Left ventricle myocardium inferior (tissue), 1 donor: ENCODE measurements around the gene PARD6B. TPM values are rescaled to one million over a fixed set of nuclear protein-coding genes. Genes with fewer than 3 reads are reported as not detected.

Experiments used
- DNase-seq: peaks from one replicate; pipeline ENCODE4 v3.0.0-alpha.2; 2020
- H3K27ac ChIP-seq: fragments of 200-600 bp; replicated peaks from 2 replicates; pipeline ENCODE4 v1.8.0; 2021
- H3K27me3 ChIP-seq: fragments of 200-600 bp; 2 replicates; pipeline ENCODE4 v1.8.0; 2021; ENCODE audit warnings: low read depth
- H3K36me3 ChIP-seq: fragments of 200-600 bp; 2 replicates; pipeline ENCODE4 v1.8.0; 2021
- H3K4me1 ChIP-seq: fragments of 200-600 bp; 2 replicates; pipeline ENCODE4 v1.8.0; 2021
- H3K4me3 ChIP-seq: fragments of 200-600 bp; 2 replicates; pipeline ENCODE4 v1.8.0; 2021; ENCODE audit warnings: mild to moderate bottlenecking, moderate library complexity
- H3K9me3 ChIP-seq: fragments of 200-600 bp; replicated peaks from 2 replicates; pipeline ENCODE4 v1.8.0; 2021
- intact Hi-C: fragments of 100-400 bp; cut with micrococcal nuclease; formaldehyde crosslinking; loops from one replicate; pipeline ENCODE4 v1.11.0; 2022
- total RNA-seq: library from RNA; stranded (reverse); fragmentation: NEBNext Ultra II Directional; extraction: Animal tissue kit (Norgen Biotek cat#: 25700); gene quantifications from one replicate; pipeline ENCODE4 v1.2.1, GENCODE V29; 2021
- TF ChIP-seq, protein P1 (sequence below): fragments of 200-600 bp; IDR thresholded peaks from 2 replicates; pipeline ENCODE4 v1.8.0; 2021; ENCODE audit warnings: antibody characterized with exemption, mild to moderate bottlenecking, borderline replicate concordance
- donor health status: DM: no; HTN: yes; CAD: no; lungs with severe emphysema.

The PARD6B gene
- total RNA-seq, 1 donor from 2014 or later, result 3.4 TPM

DNA sequence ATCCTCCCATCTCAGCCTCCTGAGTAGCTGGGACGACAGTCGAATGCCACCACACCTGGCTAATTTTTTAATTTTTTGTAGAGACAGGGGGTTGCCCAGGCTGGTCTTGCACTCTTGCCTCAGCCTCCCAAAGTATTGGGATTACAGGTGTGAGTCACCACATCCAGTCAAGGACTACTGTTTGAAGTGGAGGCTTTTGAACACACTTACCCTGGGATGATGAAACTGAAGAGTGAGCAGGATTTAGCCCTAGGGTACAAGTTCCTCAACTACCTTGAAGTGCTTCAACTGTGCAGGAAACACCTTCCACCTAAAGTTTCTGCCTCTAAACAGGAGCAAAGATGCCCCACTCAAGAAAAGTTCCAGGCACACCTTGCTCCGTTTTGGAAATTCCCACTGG, 15.7 kb upstream of the PARD6B start:
- Histone ChIP-seq H3K4me1 (peaks cover 22% of the 10 kb centered on the region), H3K36me3 (no peaks in the 10 kb centered on the region), H3K27ac (no peak overlapping the region), H3K9me3 (no peaks in the 10 kb centered on the region), H3K4me3 (no peak overlapping the region), H3K27me3 (peaks cover 4% of the 10 kb centered on the region)
- intact Hi-C loops, result no loop called here
- no peak for DNase-seq
- TF ChIP-seq, protein P1, sequence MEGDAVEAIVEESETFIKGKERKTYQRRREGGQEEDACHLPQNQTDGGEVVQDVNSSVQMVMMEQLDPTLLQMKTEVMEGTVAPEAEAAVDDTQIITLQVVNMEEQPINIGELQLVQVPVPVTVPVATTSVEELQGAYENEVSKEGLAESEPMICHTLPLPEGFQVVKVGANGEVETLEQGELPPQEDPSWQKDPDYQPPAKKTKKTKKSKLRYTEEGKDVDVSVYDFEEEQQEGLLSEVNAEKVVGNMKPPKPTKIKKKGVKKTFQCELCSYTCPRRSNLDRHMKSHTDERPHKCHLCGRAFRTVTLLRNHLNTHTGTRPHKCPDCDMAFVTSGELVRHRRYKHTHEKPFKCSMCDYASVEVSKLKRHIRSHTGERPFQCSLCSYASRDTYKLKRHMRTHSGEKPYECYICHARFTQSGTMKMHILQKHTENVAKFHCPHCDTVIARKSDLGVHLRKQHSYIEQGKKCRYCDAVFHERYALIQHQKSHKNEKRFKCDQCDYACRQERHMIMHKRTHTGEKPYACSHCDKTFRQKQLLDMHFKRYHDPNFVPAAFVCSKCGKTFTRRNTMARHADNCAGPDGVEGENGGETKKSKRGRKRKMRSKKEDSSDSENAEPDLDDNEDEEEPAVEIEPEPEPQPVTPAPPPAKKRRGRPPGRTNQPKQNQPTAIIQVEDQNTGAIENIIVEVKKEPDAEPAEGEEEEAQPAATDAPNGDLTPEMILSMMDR, result no peak

DNA sequence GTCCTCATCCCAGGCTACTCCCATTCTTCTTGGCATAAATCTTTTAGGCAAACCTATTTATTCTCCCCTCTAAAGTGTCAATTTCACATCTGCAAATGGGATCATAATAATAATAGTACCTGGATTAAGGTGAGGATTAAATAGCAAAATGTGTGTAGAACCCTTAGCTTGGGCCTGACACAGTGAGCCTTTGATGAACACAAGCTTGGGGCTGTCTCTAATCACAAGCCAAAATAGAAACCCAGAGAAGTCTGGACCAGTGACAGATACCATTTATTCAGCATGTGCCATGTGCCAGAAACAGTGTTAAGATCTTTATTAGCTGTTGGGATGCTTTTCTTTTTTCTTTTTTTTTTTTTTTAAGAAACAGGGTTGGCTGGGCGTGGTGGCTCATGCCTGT, 14.9 kb upstream of the PARD6B start:
- H3K27me3 ChIP-seq, result peaks cover 4% of the 10 kb centered on the region
- no peak overlapping the region for H3K27ac ChIP-seq
- H3K9me3 ChIP-seq, result no peaks in the 10 kb centered on the region
- no peaks in the 10 kb centered on the region for H3K36me3 ChIP-seq
- H3K4me1 ChIP-seq, result peaks cover 27% of the 10 kb centered on the region
- DNase-seq, result no peak
- H3K4me3 ChIP-seq, result no peak overlapping the region
- intact Hi-C loops, result no loop called here
- TF ChIP-seq, protein P1, result no peak

DNA sequence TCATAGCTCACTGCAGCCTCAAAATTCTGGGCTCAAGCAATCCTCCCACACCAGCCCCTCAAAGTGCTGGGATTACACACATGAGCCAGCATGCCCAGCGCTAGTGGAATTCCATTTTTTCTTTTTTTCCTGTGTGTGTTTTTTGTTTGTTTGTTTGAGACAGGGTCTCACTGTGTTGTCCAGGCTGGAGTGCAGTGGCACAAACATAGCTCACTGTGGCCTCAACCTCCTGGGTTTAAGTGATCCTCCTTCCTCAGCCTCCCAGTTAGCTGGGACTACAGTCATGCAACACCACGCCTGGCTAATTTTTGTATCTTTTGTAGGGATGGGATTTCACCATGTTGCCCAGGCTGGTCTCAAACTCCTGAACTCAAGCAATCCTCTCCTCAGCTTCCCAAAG, 14.1 kb upstream of the PARD6B start:
- Histone ChIP-seq H3K9me3 (no peaks in the 10 kb centered on the region), H3K27ac (no peak overlapping the region), H3K4me3 (no peak overlapping the region), H3K36me3 (no peaks in the 10 kb centered on the region), H3K27me3 (peaks cover 4% of the 10 kb centered on the region), H3K4me1 (peaks cover 34% of the 10 kb centered on the region)
- DNase-seq, result no peak
- intact Hi-C loops, result no loop called here
- TF ChIP-seq, protein P1, result no peak

DNA sequence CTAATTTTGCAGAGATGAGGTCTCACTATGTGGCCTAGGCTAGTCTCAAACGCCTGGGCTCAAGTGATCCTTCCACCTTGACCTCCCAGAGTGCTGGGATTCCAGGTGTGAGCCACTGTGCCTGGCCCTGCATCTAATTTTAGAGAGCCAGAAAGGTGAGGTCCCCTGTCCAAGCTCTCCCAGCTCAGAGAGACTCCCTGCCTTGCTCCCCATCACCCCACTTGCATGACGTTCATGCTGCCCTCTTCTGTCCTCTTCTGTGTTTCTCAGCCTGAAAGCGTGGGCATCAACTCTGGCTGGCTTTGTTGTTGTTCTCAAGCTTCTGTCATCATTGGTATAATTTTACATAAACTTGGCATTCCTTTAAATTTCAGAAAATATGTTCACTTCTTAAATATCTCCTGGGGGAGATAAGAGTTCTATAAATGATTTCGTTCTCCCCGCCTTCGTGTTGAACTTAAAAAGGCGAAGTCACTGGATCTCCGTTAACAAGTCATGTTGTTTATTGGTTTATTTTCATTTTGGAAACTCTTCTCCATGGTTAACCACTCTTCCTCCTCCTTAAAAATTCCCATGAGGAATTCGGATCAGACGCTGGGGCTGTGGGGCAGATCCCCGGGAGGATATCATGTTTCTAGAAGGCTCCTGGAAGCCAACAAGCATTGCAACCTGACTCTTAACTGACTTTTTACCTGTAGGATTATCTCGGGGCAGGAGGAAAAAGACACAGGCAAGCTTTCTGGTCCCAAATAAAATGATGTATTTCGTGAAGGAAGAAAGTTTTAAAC, 13.2 kb upstream of the PARD6B start:
- H3K36me3 ChIP-seq, result no peaks in the 10 kb centered on the region
- intact Hi-C loops, result no loop called here
- peaks cover 4% of the 10 kb centered on the region for H3K27me3 ChIP-seq
- peaks cover 40% of the 10 kb centered on the region for H3K4me1 ChIP-seq
- peak overlapping the region; percentile 33 for H3K27ac ChIP-seq
- H3K9me3 ChIP-seq, result no peaks in the 10 kb centered on the region
- no peak overlapping the region for H3K4me3 ChIP-seq
- DNase-seq, result no peak
- TF ChIP-seq, protein P1, result no peak

DNA sequence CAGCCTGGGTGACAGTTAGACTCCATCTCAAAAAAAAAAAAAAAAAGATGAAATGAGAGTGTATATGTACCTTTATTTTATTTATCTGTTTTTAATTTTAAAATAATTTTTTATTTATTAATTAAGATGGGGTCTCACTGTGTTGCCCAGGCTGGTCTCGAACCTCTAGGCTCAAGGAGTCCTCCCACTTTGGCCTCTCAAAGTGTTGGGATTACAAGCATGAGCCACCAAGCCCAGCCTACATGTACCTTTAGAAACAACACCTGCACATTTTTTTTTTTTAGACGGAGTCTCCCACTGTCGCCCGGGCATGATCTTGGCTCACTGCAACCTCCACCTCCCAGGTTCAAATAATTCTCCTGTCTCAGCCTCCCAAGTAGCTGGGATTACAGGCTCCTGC, 12.1 kb upstream of the PARD6B start:
- intact Hi-C loops, result no loop called here
- H3K27ac ChIP-seq, result no peak overlapping the region
- TF ChIP-seq, protein P1, result no peak

More for the DNA sequence above, 12.1 kb upstream of the PARD6B start:
- H3K27me3 ChIP-seq, result peaks cover 4% of the 10 kb centered on the region
- H3K36me3 ChIP-seq, result no peaks in the 10 kb centered on the region
- no peaks in the 10 kb centered on the region for H3K9me3 ChIP-seq
- H3K4me1 ChIP-seq, result peaks cover 41% of the 10 kb centered on the region
- no peak overlapping the region for H3K4me3 ChIP-seq
- no peak for DNase-seq
